ENCODE results near the gene F11R.
"Not testable (repeated sequence)": the region's sequence is repeated elsewhere in the genome, so short reads cannot be mapped to it uniquely, and the experiment has no call there.

The F11R gene

GRCh38 chr1:160996178-160996577 lies 24.8 kb downstream of the F11R start (continued):
- no peak for TF ChIP-seq PRDM4 (tag by site-specific recombination; IDR thresholded peaks at IDR 0.05)
- no peak for TF ChIP-seq ZNF354C (tag by site-specific recombination; IDR thresholded peaks at IDR 0.05; ENCODE audit: borderline replicate concordance, low read depth)

DNA sequence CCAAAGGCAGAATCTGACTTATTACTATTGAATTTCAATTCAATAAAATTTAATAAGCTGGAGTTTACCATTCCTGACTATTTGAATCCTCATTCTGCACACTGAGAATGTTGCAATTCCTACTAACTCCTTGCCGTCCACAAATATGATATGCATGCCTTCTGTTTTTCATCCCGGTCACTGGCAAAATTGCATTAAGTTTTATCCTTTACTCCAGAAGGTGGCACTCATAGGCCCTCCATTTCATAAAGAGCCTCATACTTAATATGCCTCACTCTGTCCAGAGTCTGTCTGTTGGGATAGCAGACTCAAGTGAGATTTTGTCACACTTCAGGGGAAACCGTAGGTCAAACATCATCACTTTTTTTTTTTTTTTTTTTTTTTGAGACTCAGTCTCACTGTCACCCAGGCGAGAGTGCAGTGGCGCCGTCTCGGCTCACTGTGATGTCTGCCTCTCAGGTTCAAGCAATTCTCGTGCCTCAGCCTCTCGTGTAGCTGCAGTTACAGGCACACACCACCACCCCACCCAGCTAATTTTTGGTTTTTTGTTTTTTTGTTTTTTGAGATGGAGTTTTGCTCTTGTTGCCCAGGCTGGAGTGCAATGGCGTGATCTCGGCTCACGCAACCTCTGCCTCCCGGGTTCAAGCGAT lies 27.3 kb downstream of the F11R start:
- TF ChIP-seq PRDM1 (tag by site-specific recombination; IDR thresholded peaks at IDR 0.05) (0 out of 2 replicates have a peak, but pooled peaks have one; percentile 45), ZNF747 (tag by site-specific recombination; IDR thresholded peaks at IDR 0.05) (no peak), ZSCAN23 (tag by site-specific recombination; IDR thresholded peaks at IDR 0.05) (no peak), MZF1 (tag by site-specific recombination; IDR thresholded peaks at IDR 0.05; ENCODE audit: borderline replicate concordance) (no peak), ZNF843 (tag by site-specific recombination; IDR thresholded peaks at IDR 0.05) (no peak), ZNF654 (tag by site-specific recombination; IDR thresholded peaks at IDR 0.05; ENCODE audit: low read depth) (peak; percentile 60), ZFP37 (tag by site-specific recombination; IDR thresholded peaks at IDR 0.05) (no peak)
- TF ChIP-seq, protein P1, sequence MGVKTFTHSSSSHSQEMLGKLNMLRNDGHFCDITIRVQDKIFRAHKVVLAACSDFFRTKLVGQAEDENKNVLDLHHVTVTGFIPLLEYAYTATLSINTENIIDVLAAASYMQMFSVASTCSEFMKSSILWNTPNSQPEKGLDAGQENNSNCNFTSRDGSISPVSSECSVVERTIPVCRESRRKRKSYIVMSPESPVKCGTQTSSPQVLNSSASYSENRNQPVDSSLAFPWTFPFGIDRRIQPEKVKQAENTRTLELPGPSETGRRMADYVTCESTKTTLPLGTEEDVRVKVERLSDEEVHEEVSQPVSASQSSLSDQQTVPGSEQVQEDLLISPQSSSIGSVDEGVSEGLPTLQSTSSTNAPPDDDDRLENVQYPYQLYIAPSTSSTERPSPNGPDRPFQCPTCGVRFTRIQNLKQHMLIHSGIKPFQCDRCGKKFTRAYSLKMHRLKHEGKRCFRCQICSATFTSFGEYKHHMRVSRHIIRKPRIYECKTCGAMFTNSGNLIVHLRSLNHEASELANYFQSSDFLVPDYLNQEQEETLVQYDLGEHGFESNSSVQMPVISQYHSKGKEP (tag by site-specific recombination; IDR thresholded peaks at IDR 0.05): peak; percentile 29; the same call in 1 of the 2 replicates
- TF ChIP-seq, protein P2, sequence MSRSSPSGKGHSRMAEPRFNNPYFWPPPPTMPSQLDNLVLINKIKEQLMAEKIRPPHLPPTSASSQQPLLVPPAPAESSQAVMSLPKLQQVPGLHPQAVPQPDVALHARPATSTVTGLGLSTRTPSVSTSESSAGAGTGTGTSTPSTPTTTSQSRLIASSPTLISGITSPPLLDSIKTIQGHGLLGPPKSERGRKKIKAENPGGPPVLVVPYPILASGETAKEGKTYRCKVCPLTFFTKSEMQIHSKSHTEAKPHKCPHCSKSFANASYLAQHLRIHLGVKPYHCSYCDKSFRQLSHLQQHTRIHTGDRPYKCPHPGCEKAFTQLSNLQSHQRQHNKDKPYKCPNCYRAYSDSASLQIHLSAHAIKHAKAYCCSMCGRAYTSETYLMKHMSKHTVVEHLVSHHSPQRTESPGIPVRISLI (tag by site-specific recombination; IDR thresholded peaks at IDR 0.05): peak; percentile 71; the same call in 1 of the 2 replicates
- TF ChIP-seq, protein P3, sequence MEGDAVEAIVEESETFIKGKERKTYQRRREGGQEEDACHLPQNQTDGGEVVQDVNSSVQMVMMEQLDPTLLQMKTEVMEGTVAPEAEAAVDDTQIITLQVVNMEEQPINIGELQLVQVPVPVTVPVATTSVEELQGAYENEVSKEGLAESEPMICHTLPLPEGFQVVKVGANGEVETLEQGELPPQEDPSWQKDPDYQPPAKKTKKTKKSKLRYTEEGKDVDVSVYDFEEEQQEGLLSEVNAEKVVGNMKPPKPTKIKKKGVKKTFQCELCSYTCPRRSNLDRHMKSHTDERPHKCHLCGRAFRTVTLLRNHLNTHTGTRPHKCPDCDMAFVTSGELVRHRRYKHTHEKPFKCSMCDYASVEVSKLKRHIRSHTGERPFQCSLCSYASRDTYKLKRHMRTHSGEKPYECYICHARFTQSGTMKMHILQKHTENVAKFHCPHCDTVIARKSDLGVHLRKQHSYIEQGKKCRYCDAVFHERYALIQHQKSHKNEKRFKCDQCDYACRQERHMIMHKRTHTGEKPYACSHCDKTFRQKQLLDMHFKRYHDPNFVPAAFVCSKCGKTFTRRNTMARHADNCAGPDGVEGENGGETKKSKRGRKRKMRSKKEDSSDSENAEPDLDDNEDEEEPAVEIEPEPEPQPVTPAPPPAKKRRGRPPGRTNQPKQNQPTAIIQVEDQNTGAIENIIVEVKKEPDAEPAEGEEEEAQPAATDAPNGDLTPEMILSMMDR (tag by site-specific recombination; IDR thresholded peaks at IDR 0.05): peak; percentile 24; the same call in 1 of the 2 replicates
- ChIA-PET POLR2A (interaction anchor here (0.5 kb wide), 1 partner anchor 229 kb away, joined by 4 read pairs; no protein-coding TSS in a partner anchor), CTCF (interaction anchor here (0.6 to 0.7 kb wide), 3 partner anchors 18 to 245 kb away, joined by 3 to 6 read pairs (median 4); no protein-coding TSS in a partner anchor)
- Histone ChIP-seq H3K4me3 (ENCODE audit: low read depth, low read length) (no peak overlapping the region), H3K9me3 (ENCODE audit: control insufficient read depth, insufficient read depth, low read depth, low read length) (no peaks in the 10 kb centered on the region), H3K27ac (ENCODE audit: extremely low read depth, low read depth, low read length) (no peak overlapping the region), H3K36me3 (ENCODE audit: control insufficient read depth in 2 of 2, insufficient read depth in 1 of 2, low read length in 2 of 2) (peaks cover 0 to 17% of the 10 kb centered on the region in 2 experiments; a peak in 2 of 3 replicates), H3K4me1 (ENCODE audit: control insufficient read depth, insufficient read depth, low read length) (no peaks in the 10 kb centered on the region)

DNA sequence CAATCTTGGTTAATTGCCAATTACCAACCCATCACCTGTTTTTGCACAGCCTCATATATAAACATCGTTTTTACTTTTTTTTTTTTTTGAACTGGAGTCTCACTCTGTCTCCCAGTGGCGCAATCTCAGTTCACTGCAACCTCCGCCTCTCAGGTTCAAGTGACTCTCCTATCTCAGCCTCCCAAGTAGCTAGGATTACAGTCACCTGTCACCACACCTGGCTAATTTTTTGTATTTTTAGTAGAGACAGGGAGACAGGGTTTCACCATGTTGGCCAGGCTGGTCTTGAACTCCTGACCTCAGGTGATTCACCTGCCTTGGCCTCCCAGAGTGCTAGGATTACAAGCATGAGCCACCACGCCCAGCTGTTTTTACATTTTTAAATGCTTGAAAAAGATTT lies 28.9 kb downstream of the F11R start:
- H3K27ac ChIP-seq (ENCODE audit: extremely low read depth, low read depth, low read length); H3K4me3 ChIP-seq (ENCODE audit: low read depth, low read length); H3K4me1 ChIP-seq (ENCODE audit: control insufficient read depth, insufficient read depth, low read length); H3K36me3 ChIP-seq (ENCODE audit: control insufficient read depth in 2 of 2, insufficient read depth in 1 of 2, low read length in 2 of 2); H3K9me3 ChIP-seq (ENCODE audit: control insufficient read depth, insufficient read depth, low read depth, low read length): not testable (repeated sequence)
- POLR2A ChIA-PET: interaction anchor here (0.8 kb wide), 1 partner anchor 29 kb away, joined by 3 read pairs; the partner anchor contains the start of gene F11R
- CTCF ChIA-PET: interaction anchor here (0.6 to 1.2 kb wide), 5 partner anchors 29 to 279 kb away, joined by 3 to 4 read pairs (median 3); partner anchors contain the start of gene F11R
